ENCODE results near the gene MYO15A. TPM values are rescaled to one million over a fixed set of nuclear protein-coding genes. Genes with fewer than 3 reads are reported as not detected.
"Not testable (repeated sequence)": the region's sequence is repeated elsewhere in the genome, so short reads cannot be mapped to it uniquely, and the experiment has no call there.

MYO15A gene
- total RNA-seq, 1 donor: 1.1 TPM

DNA sequence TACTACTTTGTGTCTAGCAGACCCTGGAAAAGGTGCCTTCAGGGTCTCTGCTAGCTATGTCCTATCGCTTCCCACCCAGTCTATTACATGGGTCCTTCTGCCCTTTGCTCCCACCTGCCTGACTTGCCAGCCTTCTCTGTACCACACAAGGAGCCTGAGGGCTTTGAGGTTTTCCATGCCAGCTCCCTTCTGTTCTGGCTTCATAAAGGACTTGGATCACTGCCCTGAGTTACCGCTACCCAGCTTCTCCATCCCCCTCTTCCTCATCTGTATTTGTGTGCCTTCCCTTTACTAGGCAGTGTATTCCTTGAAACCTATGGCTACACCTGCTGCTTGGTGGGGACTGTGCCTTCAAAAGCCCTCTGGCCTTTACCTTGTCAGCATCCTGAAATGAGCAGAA is 97.3 kb downstream of the MYO15A start:
- TF ChIP-seq, protein P1, sequence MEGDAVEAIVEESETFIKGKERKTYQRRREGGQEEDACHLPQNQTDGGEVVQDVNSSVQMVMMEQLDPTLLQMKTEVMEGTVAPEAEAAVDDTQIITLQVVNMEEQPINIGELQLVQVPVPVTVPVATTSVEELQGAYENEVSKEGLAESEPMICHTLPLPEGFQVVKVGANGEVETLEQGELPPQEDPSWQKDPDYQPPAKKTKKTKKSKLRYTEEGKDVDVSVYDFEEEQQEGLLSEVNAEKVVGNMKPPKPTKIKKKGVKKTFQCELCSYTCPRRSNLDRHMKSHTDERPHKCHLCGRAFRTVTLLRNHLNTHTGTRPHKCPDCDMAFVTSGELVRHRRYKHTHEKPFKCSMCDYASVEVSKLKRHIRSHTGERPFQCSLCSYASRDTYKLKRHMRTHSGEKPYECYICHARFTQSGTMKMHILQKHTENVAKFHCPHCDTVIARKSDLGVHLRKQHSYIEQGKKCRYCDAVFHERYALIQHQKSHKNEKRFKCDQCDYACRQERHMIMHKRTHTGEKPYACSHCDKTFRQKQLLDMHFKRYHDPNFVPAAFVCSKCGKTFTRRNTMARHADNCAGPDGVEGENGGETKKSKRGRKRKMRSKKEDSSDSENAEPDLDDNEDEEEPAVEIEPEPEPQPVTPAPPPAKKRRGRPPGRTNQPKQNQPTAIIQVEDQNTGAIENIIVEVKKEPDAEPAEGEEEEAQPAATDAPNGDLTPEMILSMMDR (IDR thresholded peaks at IDR 0.05; ENCODE audit: extremely low read depth, low read depth, low read length): no peak
- H3K36me3 ChIP-seq (ENCODE audit: insufficient read depth, low read length): peaks cover 64% of the 10 kb centered on the region
- no peak overlapping the region for H3K27ac ChIP-seq (ENCODE audit: low read depth, low read length)
- H4K20me1 ChIP-seq (ENCODE audit: insufficient read depth, low read length): peaks cover 64% of the 10 kb centered on the region
- DNase-seq (ENCODE audit: insufficient read length, low spot score, missing footprints): no peak
- H3K27me3 ChIP-seq (ENCODE audit: insufficient read depth, low read length): no peaks in the 10 kb centered on the region
- H3K4me1 ChIP-seq (ENCODE audit: insufficient read depth, low read length): no peaks in the 10 kb centered on the region
- peaks cover 66% of the 10 kb centered on the region for H3K79me2 ChIP-seq (ENCODE audit: insufficient read depth, low read length)
- no peak overlapping the region for H2AFZ ChIP-seq (ENCODE audit: low read length)
- no peak overlapping the region for H3K4me3 ChIP-seq (ENCODE audit: insufficient read depth, low read length)
- no peaks in the 10 kb centered on the region for H3K9me3 ChIP-seq (ENCODE audit: low read depth, low read length)
- no peak overlapping the region for H3K4me2 ChIP-seq (ENCODE audit: insufficient read depth, low read length)

DNA sequence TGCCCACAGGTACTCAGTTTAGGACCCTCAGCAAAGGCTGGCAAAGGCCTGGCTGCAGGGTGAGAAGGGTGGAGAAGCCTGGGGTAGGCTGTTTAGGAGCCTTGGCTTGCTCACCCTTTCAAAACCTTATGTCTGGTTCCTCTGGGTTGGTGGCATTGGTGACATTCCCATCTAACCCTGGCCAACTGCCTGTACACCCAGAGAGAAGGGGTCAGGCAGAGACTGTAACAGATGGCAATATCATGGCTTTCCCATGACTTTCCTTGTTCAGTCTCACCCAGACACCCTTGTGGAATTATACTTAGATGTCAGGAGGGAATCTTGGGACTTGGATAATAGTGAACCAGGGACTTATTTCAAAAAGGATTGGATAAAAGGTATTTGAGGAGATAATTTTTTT is 98.4 kb downstream of the MYO15A start:
- no peak overlapping the region for H3K4me3 ChIP-seq (ENCODE audit: insufficient read depth, low read length)
- H3K79me2 ChIP-seq (ENCODE audit: insufficient read depth, low read length): peaks cover 55% of the 10 kb centered on the region

DNA sequence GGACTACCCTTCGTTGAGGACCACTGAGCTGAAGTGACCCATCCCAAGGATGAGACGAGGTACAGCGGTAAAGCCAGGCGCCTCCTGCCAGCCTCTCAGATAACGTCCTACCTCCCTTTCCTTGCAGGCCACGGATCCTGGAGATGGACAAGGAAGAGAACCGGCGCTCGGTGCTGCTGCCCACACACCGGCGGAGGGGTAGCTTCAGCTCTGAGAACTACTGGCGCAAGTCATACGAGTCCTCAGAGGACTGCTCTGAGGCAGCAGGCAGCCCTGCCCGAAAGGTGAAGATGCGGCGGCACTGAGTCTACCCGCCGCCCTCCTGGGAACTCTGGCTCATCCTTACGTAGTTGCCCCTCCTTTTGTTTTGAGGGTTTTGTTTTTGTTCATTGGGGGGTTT is 99.5 kb downstream of the MYO15A start:
- H3K27ac ChIP-seq (ENCODE audit: low read depth, low read length): no peak overlapping the region
- no peaks in the 10 kb centered on the region for H3K9me3 ChIP-seq (ENCODE audit: low read depth, low read length)
- TF ChIP-seq, protein P1 (IDR thresholded peaks at IDR 0.05; ENCODE audit: extremely low read depth, low read depth, low read length): no peak
- H3K4me3 ChIP-seq (ENCODE audit: insufficient read depth, low read length): no peak overlapping the region
- no peak overlapping the region for H3K4me2 ChIP-seq (ENCODE audit: insufficient read depth, low read length)
- H3K79me2 ChIP-seq (ENCODE audit: insufficient read depth, low read length): peaks cover 47% of the 10 kb centered on the region
- DNase-seq (ENCODE audit: insufficient read length, low spot score, missing footprints): no peak
- H3K4me1 ChIP-seq (ENCODE audit: insufficient read depth, low read length): no peaks in the 10 kb centered on the region
- no peaks in the 10 kb centered on the region for H3K27me3 ChIP-seq (ENCODE audit: insufficient read depth, low read length)
- no peak overlapping the region for H2AFZ ChIP-seq (ENCODE audit: low read length)
- peaks cover 66% of the 10 kb centered on the region for H3K36me3 ChIP-seq (ENCODE audit: insufficient read depth, low read length)
- H4K20me1 ChIP-seq (ENCODE audit: insufficient read depth, low read length): peaks cover 55% of the 10 kb centered on the region

More for the DNA sequence above, 98.4 kb downstream of the MYO15A start:
- no peak overlapping the region for H2AFZ ChIP-seq (ENCODE audit: low read length)
- no peaks in the 10 kb centered on the region for H3K4me1 ChIP-seq (ENCODE audit: insufficient read depth, low read length)
- TF ChIP-seq, protein P1 (IDR thresholded peaks at IDR 0.05; ENCODE audit: extremely low read depth, low read depth, low read length): no peak
- DNase-seq (ENCODE audit: insufficient read length, low spot score, missing footprints): no peak
- no peak overlapping the region for H3K27ac ChIP-seq (ENCODE audit: low read depth, low read length)
- H4K20me1 ChIP-seq (ENCODE audit: insufficient read depth, low read length): peaks cover 61% of the 10 kb centered on the region
- no peaks in the 10 kb centered on the region for H3K9me3 ChIP-seq (ENCODE audit: low read depth, low read length)
- no peaks in the 10 kb centered on the region for H3K27me3 ChIP-seq (ENCODE audit: insufficient read depth, low read length)
- H3K36me3 ChIP-seq (ENCODE audit: insufficient read depth, low read length): peaks cover 66% of the 10 kb centered on the region
- H3K4me2 ChIP-seq (ENCODE audit: insufficient read depth, low read length): no peak overlapping the region

DNA sequence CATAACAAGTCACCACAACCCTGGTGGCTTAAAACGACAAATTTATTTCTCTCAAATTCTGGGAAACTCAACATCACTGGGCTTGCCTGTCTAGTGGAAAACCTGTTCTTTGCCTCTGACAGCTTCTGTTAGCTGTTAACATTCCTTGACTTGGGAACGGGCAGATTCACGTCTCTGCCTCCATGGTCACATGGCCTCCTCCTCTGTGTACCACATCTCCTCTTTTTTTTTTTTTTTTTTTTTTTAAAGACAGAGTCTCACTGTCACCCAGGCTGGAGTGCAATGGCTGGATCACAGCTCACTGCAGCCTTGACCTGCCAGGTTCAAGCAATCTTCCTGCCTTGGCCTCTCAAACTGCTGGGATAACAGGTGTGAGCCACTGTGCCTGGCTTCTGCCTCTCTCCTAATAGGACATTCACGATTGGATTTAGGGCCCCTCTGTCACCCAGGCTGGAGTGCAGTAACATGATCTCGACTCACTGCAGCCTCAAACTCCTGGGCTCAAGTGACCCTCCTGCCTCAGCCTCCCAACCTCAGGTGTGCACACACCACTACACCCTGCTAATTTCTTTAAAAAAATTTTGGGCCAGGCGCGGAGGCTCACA is 105.2 kb downstream of the MYO15A start:
- Histone ChIP-seq H3K4me3 (ENCODE audit: insufficient read depth, low read length) (no peak overlapping the region), H2AFZ (ENCODE audit: low read length) (no peak overlapping the region), H3K27ac (ENCODE audit: low read depth, low read length) (no peak overlapping the region), H3K4me1 (ENCODE audit: insufficient read depth, low read length) (peaks cover 6% of the 10 kb centered on the region), H3K79me2 (ENCODE audit: insufficient read depth, low read length) (peaks cover 3% of the 10 kb centered on the region), H3K27me3 (ENCODE audit: insufficient read depth, low read length) (no peaks in the 10 kb centered on the region), H3K4me2 (ENCODE audit: insufficient read depth, low read length) (no peak overlapping the region), H3K36me3 (ENCODE audit: insufficient read depth, low read length) (peaks cover 23% of the 10 kb centered on the region), H3K9me3 (ENCODE audit: low read depth, low read length) (no peaks in the 10 kb centered on the region), H4K20me1 (ENCODE audit: insufficient read depth, low read length) (peaks cover 8% of the 10 kb centered on the region)
- DNase-seq (ENCODE audit: insufficient read length, low spot score, missing footprints): no peak
- TF ChIP-seq, protein P1 (IDR thresholded peaks at IDR 0.05; ENCODE audit: extremely low read depth, low read depth, low read length): no peak

DNA sequence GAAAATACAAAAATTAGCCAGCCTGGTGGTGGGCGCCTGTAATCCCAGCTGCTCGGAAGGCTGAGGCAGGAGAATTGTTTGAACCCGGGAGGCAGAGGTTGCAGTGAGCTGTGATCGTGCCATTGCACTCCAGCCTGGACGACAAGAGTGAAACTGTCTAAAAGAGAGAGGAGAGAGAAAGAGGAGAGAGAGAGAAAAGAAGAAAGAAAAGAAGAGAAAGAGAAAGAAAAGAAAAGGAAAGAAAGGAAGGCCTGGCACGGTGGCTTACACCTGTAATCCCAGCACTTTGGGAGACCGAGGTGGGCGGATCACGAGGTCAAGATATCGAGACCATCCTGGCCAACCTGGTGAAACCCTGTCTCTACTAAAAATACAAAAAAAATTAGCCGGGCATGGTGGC is 108.3 kb downstream of the MYO15A start:
- H4K20me1 ChIP-seq (ENCODE audit: insufficient read depth, low read length): not testable (repeated sequence)

More for the DNA sequence above, 108.3 kb downstream of the MYO15A start:
- peaks cover 27% of the 10 kb centered on the region for H3K4me1 ChIP-seq (ENCODE audit: insufficient read depth, low read length)
- H3K27me3 ChIP-seq (ENCODE audit: insufficient read depth, low read length); DNase-seq (ENCODE audit: insufficient read length, low spot score, missing footprints); H3K9me3 ChIP-seq (ENCODE audit: low read depth, low read length); H3K36me3 ChIP-seq (ENCODE audit: insufficient read depth, low read length); H3K79me2 ChIP-seq (ENCODE audit: insufficient read depth, low read length); H3K27ac ChIP-seq (ENCODE audit: low read depth, low read length); H3K4me2 ChIP-seq (ENCODE audit: insufficient read depth, low read length); H2AFZ ChIP-seq (ENCODE audit: low read length); H3K4me3 ChIP-seq (ENCODE audit: insufficient read depth, low read length): not testable (repeated sequence)
